Right renal cortex interstitium (tissue), 3 donors: ENCODE measurements around the gene SPATA2. TPM values are rescaled to one million over a fixed set of nuclear protein-coding genes. Genes with fewer than 3 reads are reported as not detected.

Source experiments
- DNase-seq, 3 donors: peaks; one replicate each; pipeline ENCODE4 v3.0.0-alpha.2; 2013; ENCODE audit warnings: low read depth in 3 of 3, low spot score in 2 of 3
- polyA plus RNA-seq, 3 donors: library from polyadenylated mRNA; unstranded; fragments of 120-200 nt; gene quantifications; one replicate each; pipeline ENCODE4 v1.2.1, GENCODE V29; 2013; ENCODE audit not compliant: insufficient read length in 3 of 3

The SPATA2 gene
- polyA plus RNA-seq, 3 donors: 8.8 to 10.3 (median 9.7) TPM

DNA sequence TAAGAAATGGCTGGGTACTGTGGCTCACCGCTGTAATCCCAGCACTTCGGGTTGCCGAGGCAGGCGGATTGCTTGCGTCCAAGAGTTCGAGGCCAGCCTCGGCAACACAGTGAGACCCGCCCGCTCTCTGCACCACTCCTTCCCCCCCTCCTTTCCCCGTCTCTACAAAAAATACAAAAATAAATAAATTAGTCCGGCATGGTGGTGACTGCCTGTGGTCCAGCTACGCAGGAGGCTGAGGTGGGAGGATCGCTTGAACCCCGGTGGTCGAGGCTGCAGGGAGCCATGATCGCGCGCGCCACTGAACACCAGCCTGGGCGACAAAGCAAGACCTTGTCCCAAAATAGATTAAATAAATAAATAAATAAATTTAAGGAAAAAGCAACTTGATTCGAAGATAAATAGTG lies 20.4 kb upstream of the SPATA2 start:
- no peak for DNase-seq

DNA sequence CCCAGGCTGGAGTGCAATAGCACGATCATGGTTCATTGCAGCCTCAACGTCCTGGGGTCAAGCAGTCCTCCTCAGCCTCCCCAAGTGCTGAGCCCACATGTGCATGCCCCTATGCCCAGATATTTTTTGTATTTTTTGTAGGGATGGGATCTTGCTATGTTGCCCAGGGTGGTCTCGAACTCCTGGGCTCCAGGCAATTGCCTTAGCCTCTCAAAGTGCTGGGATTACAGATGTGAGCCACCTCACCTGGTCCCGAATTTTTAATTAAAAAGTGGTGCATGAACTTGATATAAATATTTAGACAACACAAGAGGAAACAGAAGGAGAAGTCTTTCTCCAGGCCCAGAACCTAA lies 13.8 kb upstream of the SPATA2 start:
- DNase-seq: no peak

DNA sequence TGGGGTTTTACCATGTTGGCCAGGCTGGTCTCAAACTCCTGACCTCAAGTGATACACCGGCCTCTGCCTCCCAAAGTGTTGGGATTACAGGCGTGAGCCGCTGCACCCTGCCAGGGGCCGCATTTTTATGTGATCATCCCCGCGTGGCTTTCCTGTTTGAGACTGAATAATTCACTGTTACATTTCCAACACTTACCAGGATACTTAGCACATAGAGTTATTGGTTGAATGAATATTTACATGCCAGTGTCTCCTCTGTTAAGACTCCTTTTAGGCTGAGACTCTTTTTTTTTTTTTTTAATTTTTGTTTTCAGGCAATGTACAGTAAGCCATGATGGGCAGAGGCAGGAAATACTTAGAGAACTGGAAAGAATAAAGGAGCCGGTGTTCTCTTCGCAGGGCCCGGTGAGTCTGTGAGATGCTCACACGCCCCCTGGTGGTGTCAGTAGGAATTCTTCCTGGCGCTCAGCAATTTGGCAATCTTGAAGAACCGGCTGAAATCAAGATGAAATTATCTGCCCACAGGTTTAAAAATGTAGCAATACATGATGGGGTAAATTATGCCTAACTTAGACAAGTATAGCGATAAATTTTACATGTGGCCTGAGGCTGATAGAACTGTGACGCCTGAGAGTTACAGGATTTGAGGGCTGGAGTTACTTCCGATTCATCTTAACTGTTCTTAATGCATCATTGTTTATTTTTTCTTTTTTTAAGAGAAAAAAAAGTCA lies 13.2 kb upstream of the SPATA2 start:
- DNase-seq: no peak

DNA sequence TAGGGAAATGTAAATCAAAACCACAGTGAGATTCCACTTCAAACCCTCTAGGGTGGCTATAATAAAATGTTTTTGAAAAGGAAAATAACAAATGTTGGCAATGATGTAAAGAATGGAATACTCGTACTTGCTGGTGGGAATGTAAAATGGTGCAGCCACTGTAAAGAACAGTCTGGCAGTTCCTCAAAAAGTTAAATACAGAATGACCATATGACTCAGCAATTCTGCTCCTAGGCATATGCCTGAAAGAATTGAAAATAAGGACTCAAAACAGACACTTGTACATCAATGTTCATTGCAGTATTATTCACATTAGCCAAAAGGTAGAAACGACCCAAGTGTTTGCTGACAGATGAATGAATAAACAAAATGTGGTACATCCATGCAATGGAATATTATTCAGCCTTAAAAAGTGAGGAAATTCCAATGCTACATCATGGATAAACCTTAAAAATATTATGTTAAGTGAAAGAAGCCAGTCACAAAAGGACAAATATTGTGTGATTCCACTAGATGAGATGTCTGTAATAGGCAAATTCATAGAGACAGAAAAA lies 10.6 kb upstream of the SPATA2 start:
- no peak for DNase-seq

DNA sequence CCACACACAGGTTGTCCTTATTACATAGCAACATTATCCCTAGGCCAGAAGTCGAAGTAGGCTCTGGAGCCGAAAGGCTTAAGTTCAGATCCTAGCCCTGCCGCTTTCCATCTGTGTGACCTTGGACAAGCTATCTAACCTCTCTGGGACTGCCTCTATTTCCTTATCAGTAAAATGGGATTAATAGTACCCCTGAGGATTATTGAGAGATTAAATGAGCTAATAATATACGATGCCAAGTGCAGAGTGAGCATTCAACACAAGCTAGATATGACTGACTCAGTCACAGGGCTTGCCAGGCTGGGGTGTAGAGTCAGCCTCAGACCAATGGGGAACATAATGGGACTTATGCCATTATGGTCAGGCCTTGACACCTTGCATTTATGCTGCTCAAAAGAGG lies 8.9 kb upstream of the SPATA2 start:
- no peak for DNase-seq

DNA sequence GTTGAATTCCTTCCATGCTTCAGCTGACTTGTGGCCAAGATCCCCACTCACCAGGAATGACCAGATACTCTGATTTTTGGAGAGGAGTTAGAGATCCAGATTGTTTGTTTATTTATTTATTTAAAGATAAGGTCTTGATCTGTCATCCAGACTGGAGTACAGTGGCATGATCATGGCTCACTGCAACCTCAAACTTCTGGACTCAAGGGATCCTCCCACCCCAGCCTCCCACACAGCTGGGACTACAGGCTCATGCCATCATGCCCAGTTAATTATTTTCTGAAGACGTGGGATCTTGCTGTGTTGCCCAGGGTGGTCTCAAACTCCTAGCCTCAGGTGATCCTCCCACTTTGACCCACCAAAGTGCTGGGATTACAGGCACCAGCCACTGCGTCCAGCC lies 4.1 kb upstream of the SPATA2 start:
- no peak for DNase-seq

DNA sequence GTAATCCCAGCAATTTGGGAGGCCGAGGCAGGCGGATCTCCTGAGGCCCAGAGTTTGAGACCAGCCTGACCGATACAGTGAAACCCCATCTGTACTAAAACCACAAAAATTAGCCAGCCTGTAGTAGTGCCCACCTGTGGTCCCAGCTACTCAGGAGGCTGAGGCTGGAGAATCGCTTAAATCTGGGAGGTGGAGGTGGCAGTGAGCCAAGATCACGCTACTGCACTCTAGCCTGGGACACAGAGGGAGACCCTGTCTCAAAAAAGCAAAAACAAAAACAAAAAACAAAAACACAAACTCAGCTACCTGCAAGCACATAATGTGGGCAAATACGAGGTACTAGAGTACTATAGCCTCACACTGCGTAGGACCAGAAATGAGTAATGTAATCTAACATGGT lies 3.7 kb upstream of the SPATA2 start:
- DNase-seq: no peak

DNA sequence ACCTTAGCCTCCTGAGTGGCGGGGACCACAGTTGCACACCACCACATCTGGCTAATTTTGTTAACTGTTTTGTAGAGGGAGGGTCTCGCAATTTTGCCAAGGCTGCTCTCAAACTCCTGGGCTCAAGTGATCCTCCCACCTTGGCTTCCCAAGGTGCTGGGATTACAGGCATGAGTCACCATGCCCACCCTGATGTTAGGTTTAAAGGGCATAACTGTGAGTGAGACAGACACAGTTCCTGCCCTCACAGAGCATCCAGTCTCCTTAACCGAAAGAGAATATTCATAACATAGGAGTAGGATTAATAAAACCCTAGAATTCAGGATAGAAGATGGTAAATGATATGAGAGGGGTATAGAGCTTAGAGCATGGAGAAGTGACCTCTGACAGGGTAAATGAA lies 3.1 kb upstream of the SPATA2 start:
- DNase-seq: no peak

DNA sequence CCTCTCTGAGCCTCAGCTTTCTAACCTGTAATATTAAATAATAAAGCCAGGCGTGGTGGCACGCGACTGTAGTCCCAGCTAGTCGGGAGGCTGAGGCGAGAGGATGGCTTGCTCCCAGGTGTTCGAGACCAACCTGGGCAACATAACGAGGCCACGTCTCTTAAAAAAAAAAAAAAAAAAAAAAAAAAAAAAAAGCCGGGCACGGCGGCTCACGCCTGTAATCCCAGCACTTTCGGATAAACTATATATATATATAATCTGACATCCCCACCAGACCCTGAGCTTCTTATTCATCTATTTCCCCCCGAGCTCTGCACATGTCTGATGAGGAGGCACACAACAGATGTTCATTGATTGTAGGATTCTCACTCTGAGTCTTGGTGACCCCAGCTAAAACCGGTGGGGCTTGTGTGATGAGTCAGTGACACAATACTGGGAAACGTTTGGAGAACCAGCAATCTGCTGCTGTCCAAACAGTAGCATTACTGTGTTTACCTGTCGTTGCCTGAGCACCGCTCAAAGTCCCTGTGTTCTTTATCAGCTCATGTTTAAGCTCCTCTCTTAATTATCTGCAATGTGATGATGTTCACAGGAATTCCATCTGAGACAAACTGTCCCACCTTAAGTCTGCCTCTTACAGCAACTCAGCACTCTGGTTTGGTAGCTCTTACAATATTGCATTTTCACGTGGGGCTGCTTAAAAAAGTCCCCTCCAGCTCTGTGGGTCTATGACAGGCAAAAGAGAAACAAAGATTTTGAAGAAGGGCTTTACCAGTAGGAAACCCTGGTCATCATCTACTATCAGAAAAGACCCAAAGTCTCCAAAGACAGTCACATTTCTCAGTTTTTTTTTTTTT lies 1.0 kb upstream of the SPATA2 start:
- no peak for DNase-seq

DNA sequence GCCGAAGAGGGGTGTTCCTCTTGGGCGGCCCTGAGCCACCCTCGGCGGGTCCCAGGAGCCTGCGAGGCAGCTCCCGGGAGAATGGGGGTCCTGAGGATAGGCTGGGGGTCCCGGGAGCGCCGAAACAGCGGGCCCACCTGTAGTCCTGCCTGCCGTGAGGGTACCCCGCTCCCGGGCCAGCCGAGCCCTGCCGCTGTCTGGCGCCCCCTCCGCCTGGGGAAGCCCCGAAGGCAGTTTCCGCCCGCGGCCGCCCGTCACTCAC lies 280 bp downstream of the SPATA2 start:
- no peak for DNase-seq

DNA sequence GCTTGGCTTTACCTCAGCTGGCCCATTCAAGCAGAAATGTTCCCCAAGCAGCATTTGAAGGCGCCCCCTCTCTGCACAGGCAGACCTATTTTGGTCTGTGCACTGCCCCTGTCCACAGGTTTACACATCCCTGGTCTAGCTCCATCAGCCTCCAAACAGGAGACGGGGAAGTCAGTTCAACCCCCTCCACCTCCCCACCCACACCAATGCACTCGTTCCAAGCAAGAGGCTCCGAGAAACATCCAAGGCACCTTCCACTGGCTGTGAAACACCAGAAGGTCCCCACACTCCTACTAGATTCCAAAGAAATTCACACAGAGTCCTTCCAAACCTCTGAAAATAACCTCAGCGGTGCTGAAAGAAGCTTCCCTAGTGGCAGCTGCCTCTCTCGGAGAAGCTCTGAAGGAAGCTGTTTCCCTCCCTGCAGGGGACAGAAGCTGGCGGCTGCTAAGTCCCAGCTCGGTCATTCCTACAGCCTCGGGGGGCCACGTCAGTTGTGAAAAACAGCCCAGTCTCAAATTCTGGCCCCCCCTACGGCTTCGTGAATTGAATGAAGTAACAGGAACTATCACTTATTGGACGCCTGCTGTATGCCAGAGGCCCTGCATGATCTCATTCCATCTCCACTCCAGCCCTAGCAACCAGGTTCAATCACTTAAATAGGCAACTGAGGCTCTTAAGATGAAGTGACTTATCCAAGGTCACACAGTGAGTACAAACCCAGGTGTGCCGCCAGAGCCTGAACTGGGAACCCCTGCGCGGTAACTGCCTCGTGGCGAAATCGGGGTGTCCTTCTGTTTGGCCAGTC lies 815 bp downstream of the SPATA2 start:
- no peak for DNase-seq

DNA sequence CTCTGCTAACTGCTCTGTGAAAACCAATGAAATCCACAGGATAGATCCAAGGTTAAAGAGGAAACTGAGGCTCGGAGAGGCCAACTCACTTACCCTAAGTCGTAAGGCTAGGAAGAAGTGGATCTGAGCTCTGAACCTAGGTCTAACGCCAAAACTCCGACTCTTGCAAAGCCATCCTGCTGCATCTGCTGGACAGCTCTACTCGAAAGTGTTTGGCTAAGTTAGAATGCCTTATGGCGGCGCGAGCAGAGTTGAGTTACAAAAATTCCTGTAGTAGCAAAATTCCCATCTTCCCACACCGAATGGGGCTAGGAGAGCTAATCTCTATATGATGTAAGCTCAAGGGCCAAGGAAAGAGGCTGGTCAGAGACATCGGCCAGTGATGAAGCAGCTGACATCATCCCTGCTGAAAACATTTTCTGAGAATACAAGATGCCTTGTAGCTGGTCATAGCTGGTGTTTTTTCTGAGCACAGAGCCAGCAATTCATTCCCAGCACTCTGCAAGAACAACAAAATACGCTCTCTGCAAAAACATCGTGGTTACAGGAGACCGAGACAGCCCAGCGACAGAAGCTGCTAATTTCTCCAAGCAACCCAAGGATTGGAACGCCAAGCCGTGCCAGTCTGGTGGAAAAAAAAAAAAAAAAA lies 1.8 kb downstream of the SPATA2 start:
- no peak for DNase-seq

DNA sequence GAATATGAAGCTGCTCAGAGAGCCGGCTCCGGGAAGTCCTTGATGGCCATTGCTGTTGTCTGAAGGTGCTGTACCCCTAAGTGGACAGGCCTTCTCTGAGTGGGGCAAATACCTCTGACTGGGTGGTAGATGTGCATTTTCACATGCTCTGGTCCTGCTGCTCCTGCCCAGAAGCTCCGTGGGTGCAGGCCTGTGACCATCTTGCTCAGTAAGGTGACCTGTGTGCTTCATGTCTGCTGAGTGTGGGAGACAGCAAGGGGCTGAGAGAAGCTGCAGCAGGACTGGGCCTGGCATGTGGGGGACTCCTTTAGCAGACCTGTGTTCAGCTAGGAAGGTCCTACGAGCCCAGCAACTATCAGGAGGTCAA lies 5.0 kb downstream of the SPATA2 start:
- no peak for DNase-seq

DNA sequence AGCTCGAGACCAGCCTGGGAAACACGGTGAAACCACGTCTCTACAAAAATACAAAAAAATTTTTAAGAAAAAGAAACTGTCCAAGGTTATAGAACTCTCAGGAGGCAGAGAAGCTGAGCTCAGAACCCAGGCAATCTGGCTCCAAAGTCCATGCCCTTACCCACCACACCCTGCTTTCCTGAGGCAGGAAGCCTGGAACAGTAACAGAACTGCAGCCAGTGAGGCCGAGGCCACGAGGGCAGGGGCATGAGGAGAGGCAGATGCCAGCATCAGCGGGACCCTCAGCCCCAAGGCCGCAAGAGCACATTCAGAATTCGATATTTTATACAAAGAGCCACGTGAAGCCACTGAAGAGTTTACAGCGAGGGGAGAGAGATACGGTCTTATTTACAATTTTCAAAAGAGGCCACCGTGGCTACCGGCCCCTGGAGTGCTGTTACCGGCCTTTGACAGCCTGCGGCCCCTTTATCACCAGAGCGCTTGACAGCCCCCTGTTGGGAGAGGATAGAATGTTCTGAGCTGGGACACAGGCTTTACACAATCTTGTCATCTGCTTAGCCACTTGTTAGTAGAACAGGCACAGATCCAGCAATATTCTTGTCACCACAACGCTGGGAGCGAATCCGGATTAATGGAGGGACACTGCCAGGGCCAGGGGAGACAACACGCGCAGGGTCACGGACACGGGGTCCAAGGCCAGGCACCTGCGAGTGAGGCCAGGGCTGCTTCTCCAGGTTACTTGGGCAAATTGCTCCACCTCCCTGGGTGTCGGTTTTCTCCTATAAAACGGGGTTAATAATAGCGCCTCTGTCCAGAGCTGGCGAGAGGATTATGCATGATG lies 5.6 kb downstream of the SPATA2 start:
- no peak for DNase-seq

DNA sequence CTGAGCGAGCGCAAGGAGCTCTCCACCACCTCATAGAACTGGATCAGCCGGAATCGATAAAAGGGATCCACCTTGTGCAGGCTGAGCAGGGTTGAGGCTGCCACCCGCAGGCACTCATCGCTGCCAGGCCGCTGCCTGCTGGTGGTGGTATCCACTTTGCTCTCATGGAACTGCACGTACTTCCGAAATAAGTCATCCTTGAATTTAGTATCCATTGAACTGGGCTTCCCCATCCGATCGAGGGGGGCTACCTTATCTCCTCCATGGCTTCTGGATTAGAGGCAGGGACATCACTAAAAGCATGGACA lies 7.1 kb downstream of the SPATA2 start:
- no peak for DNase-seq

DNA sequence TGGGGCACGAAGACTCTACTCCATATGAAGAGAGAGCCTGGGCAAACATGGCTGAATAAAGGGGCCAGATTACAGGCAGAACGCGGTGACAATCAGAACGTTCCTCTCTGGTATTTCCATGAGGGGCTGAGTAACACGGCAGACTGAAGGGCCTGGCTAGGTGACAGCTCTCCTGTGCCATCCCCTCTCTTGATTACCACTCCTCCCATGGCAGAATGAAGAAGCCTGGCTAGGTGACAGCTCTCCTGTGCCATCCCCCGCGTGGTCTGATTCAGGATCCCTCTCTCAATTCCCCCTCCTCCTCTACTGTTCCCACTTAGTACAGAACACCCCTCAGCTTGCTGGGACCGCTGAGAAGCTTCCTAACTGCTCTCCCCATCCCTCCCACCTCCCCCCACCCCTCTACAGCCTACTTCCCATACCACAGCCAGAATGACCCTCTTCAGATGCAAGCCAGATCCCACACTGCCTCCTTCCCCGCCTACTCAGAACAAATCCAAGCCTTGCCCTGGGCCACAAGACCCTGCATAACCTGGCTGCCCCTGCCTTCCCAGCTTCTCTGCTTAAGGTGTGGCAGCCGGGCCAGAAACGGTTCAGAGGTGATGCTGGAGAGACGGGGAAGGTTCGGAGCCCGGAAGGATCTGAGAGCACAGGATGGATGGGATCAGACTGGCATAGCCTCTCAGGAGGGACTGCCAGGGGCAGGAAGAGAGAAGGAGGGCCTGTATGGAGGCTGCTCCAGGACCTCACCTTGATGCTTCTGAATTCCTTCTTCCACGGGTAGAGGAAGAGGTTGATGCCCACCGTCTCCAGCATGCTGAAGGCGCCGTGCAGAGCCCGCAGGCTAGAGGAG lies 7.7 kb downstream of the SPATA2 start:
- DNase-seq: no peak

DNA sequence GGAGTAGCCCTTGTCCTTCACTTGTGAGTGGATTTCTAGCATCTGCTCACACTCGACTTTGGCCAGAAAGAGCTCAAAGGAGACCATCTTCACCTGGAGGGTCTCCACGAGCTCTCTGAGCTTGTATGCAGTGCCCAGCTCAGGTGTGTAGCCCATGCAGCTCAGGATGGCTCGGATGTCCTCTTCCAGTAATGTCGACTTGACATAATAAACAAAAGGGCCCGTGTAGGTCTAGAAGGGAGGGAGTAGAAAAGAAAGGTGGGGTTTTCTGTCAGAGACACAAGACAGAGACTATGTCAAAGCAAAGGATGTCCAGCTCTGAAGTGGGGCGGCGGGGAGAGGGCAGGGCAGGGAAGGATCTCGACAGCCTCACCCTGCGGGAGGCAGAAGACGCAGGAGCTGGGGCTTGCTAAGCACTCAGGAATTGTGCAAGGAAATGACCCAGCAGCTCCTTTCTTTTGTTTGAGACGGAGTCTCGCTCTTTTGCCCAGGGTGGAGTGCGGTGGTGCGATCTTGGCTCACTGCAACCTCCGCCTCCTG lies 8.6 kb downstream of the SPATA2 start:
- no peak for DNase-seq

DNA sequence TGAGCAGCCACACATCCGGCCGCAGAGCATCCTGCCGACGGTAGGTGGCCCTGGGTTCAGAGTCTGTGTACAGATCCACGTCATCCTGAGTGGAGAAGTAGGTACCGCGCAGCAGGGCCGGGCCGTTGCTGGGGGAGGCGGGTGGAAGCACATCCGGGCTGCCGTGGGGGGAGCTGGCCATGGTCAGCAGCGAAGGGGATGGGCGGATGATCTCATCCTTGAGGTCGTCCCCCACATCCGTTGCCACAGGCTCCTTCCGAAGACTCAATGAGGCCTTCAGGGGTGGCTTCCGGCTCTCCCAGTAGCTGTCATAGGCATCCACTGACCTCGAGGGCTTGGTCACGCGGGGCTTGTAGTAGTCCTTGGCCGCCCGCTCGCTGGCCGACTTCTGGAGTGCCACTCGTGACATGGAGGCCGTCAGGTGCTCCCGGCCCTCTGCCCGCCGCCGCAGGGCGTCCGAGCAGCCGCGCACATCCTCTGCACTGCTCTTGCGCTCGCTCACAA lies 9.2 kb downstream of the SPATA2 start:
- no peak for DNase-seq
